ENCODE measurements around the gene CILP. TPM values are rescaled to one million over a fixed set of nuclear protein-coding genes. Genes with fewer than 3 reads are reported as not detected.

Gene CILP
- total RNA-seq, 4 donors from 2014 or later, result 7.8 to 209 (median 55.5) TPM

- Histone ChIP-seq H3K9me3 (no peaks in the 10 kb centered on the region), H3K36me3 (no peaks in the 10 kb centered on the region), H3K27ac (no peak overlapping the region), H3K27me3 (no peaks in the 10 kb centered on the region), H3K4me1 (no peaks in the 10 kb centered on the region), H3K4me3 (no peak overlapping the region)
- WGBS, 2 donors, result 82 to 92% methylated on average over 4 of the region's 4 CpGs
- TF ChIP-seq POLR2A (IDR thresholded peaks at IDR 0.05) (no peak), EP300 (IDR thresholded peaks at IDR 0.05) (no peak)
- TF ChIP-seq, protein P1, sequence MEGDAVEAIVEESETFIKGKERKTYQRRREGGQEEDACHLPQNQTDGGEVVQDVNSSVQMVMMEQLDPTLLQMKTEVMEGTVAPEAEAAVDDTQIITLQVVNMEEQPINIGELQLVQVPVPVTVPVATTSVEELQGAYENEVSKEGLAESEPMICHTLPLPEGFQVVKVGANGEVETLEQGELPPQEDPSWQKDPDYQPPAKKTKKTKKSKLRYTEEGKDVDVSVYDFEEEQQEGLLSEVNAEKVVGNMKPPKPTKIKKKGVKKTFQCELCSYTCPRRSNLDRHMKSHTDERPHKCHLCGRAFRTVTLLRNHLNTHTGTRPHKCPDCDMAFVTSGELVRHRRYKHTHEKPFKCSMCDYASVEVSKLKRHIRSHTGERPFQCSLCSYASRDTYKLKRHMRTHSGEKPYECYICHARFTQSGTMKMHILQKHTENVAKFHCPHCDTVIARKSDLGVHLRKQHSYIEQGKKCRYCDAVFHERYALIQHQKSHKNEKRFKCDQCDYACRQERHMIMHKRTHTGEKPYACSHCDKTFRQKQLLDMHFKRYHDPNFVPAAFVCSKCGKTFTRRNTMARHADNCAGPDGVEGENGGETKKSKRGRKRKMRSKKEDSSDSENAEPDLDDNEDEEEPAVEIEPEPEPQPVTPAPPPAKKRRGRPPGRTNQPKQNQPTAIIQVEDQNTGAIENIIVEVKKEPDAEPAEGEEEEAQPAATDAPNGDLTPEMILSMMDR (IDR thresholded peaks at IDR 0.05), result no peak
- no peak for DNase-seq (ENCODE audit: low spot score in 2 of 2)
Observed at GRCh38 chr15:65222891-65223290, 11.6 kb upstream of the CILP start.

DNA sequence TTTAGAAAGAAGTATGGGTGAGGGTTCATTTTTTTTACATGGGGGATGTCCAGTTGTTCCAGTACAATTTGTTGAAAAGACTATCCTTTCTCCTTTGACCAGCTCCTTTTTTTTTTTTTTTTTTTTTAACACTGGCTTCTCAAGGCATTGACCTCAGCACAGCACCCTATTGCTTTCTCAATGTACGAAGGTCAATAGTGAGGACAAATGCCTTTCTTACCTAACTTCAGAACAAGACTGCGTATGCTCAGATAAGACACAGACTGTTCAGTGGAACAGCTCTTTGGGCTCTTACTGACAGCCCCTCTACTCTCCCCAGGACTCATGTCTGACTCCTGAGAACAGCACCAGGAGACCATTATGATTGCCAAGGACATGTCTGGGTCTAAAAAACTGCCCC, 10.4 kb upstream of the CILP start:
- 83 to 90% methylated on average over 2 of the region's 2 CpGs for WGBS, 2 donors
- DNase-seq (ENCODE audit: low spot score in 2 of 2), result no peak
- Histone ChIP-seq H3K27ac (no peak overlapping the region), H3K27me3 (no peaks in the 10 kb centered on the region), H3K4me1 (no peaks in the 10 kb centered on the region), H3K9me3 (no peaks in the 10 kb centered on the region), H3K36me3 (no peaks in the 10 kb centered on the region), H3K4me3 (no peak overlapping the region)
- no peak for TF ChIP-seq EP300 (IDR thresholded peaks at IDR 0.05)
- TF ChIP-seq, protein P1 (IDR thresholded peaks at IDR 0.05), result no peak
- no peak for TF ChIP-seq POLR2A (IDR thresholded peaks at IDR 0.05)

GRCh38 chr15:65219137-65219536, 7.9 kb upstream of the CILP start:
- Histone ChIP-seq H3K4me1 (peaks cover 0 to 2% (median 0%) of the 10 kb centered on the region in 4 donors), H3K27me3 (no peaks in the 10 kb centered on the region)
- 78 to 85% methylated on average over 3 of the region's 3 CpGs for WGBS, 2 donors

DNA sequence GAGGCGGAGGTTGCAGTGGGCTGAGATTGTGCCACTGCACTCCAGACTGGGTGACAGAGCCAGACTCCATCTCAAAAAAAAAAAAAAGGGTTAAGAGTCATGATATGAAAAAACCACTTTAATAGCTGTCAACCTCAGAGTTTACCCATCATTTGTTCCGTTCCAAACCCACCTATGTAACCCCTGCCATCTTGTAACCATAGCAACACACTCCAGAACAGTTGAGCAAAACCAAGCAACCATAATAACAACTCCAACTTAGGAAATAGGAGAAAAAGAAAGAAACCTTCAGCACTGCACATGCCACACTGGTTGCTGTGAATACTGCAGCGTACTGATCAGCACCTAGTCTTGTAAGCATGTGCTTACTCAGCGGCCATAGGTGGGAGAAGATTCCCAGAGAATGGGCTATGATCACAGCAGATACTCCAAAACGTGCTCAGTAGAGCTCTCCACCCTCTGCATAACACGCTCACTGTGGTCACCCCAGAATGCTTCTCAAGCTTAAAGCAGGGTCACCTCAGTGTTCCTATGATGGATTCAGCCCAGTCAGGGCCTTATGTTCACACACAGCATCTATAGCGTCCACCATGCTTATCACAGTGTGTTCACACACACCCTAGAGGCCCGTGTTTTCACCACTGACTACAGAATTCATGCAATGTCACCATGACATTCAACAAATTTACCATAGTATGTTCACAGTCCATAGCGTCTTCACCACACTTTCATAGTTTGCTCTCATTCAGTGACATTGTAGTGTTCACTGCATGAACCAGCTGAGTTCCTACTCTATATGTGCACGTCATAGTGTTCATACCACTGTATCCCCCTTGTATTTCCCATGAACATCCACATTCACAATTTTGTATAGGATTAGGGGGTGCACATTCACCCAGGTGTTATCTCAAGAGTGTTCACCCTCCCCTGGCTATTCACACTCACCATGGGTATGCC, 6.5 kb upstream of the CILP start:
- Histone ChIP-seq H3K36me3 (no peaks in the 10 kb centered on the region), H3K4me1 (peaks cover 0 to 4% (median 0%) of the 10 kb centered on the region in 4 donors), H3K4me3 (no peak overlapping the region), H3K27ac (no peak overlapping the region), H3K27me3 (no peaks in the 10 kb centered on the region), H3K9me3 (no peaks in the 10 kb centered on the region)
- no peak for DNase-seq (ENCODE audit: low spot score in 2 of 2)
- TF ChIP-seq, protein P1 (IDR thresholded peaks at IDR 0.05), result no peak
- TF ChIP-seq EP300 (IDR thresholded peaks at IDR 0.05), result no peak
- no peak for TF ChIP-seq POLR2A (IDR thresholded peaks at IDR 0.05)
- WGBS, 2 donors, result 77 to 85% methylated on average over 10 of the region's 10 CpGs

More at GRCh38 chr15:65219137-65219536, 7.9 kb upstream of the CILP start:
- H3K27ac ChIP-seq, result no peak overlapping the region
- H3K9me3 ChIP-seq, result no peaks in the 10 kb centered on the region
- DNase-seq (ENCODE audit: low spot score in 2 of 2), result no peak
- no peaks in the 10 kb centered on the region for H3K36me3 ChIP-seq
- no peak overlapping the region for H3K4me3 ChIP-seq
- TF ChIP-seq POLR2A (IDR thresholded peaks at IDR 0.05) (no peak), EP300 (IDR thresholded peaks at IDR 0.05) (no peak)

DNA sequence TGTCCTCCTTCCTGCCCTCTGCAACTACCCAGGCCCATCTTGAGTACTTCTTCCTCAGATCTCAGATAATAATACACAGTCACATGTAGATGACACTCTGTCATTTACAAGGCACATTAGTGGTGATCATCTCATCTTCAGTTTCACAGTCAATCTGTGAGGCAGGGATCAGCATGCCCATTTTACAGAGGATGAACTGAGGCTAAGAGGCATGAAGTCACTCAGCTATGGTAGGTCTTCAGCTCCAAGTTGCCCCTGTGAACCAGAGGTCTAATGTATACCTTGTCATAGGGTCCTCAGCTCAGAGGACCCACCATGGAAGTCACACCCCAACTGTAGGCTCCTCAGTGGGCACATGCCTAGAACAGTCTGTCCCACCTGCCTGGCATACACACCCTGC, 4.2 kb upstream of the CILP start:
- Histone ChIP-seq H3K27ac (no peak overlapping the region), H3K4me3 (no peak overlapping the region), H3K4me1 (peaks cover 0 to 27% (median 9%) of the 10 kb centered on the region in 4 donors), H3K9me3 (no peaks in the 10 kb centered on the region), H3K36me3 (no peaks in the 10 kb centered on the region), H3K27me3 (no peaks in the 10 kb centered on the region)
- no peak for TF ChIP-seq POLR2A (IDR thresholded peaks at IDR 0.05)
- TF ChIP-seq EP300 (IDR thresholded peaks at IDR 0.05), result no peak
- TF ChIP-seq, protein P1 (IDR thresholded peaks at IDR 0.05), result no peak
- no peak for DNase-seq (ENCODE audit: low spot score in 2 of 2)

Data from tibial nerve (tissue), 4 donors.